ENCODE results near the gene SMAD3.
A peak's percentile ranks its signal among the peaks of the same experiment; 100 is the strongest.
"Not testable (repeated sequence)": the region's sequence is repeated elsewhere in the genome, so short reads cannot be mapped to it uniquely, and the experiment has no call there.

Gene SMAD3

GRCh38 chr15:67063689-67064606 is 1.5 kb upstream of the SMAD3 start:
- DNase-seq (ENCODE audit: low spot score): peak; percentile 74

GRCh38 chr15:67064607-67065530 is 533 bp upstream of the SMAD3 start:
- no peak for DNase-seq (ENCODE audit: low spot score)

GRCh38 chr15:67066041-67066958 is 898 bp downstream of the SMAD3 start:
- no peak for DNase-seq (ENCODE audit: low spot score)

- no peak for DNase-seq (ENCODE audit: low spot score)
Measured at GRCh38 chr15:67066959-67067853, 1.8 kb downstream of the SMAD3 start.

- DNase-seq (ENCODE audit: low spot score): no peak
Measured at GRCh38 chr15:67067930-67068551, 2.6 kb downstream of the SMAD3 start.

GRCh38 chr15:67068710-67069400 is 3.5 kb downstream of the SMAD3 start:
- DNase-seq (ENCODE audit: low spot score): no peak

- no peak for DNase-seq (ENCODE audit: low spot score)
Measured at GRCh38 chr15:67070150-67070549, 4.7 kb downstream of the SMAD3 start.

GRCh38 chr15:67070892-67071664 is 5.7 kb downstream of the SMAD3 start:
- no peak for DNase-seq (ENCODE audit: low spot score)

- DNase-seq (ENCODE audit: low spot score): no peak
Measured at GRCh38 chr15:67072442-67072841, 7.0 kb downstream of the SMAD3 start.

GRCh38 chr15:67072958-67073357 is 7.6 kb downstream of the SMAD3 start:
- DNase-seq (ENCODE audit: low spot score): no peak

- DNase-seq (ENCODE audit: low spot score): no peak
Measured at GRCh38 chr15:67074886-67075229, 9.5 kb downstream of the SMAD3 start.

GRCh38 chr15:67075555-67076135 is 10.2 kb downstream of the SMAD3 start:
- DNase-seq (ENCODE audit: low spot score): not testable (repeated sequence)

GRCh38 chr15:67076147-67076843 is 10.9 kb downstream of the SMAD3 start:
- DNase-seq (ENCODE audit: low spot score): no peak

GRCh38 chr15:67077641-67078215 is 12.3 kb downstream of the SMAD3 start:
- no peak for DNase-seq (ENCODE audit: low spot score)

GRCh38 chr15:67079361-67079760 is 14.0 kb downstream of the SMAD3 start:
- DNase-seq (ENCODE audit: low spot score): no peak

GRCh38 chr15:67080118-67080899 is 14.9 kb downstream of the SMAD3 start:
- DNase-seq (ENCODE audit: low spot score): no peak
